HepG2 (cell line): ENCODE measurements around the gene CCDC85C. TPM values are rescaled to one million over a fixed set of nuclear protein-coding genes. Genes with fewer than 3 reads are reported as not detected.

Experiments
- ATAC-seq: fragments of 200-7000 bp; cut with Tn5 transposase; 3 replicates; pipeline ENCODE4 v1.9.1; 2020; ENCODE audit warnings: mild to moderate bottlenecking, moderate library complexity
- BruUV-seq: library from RNA; stranded (reverse); fragments of 400-500 nt; replicated peaks from 2 replicates; lab custom pipeline; 2021; lab: Mats Ljungman, UMichigan
- CTCF ChIA-PET: fragments of 300-600 bp; formaldehyde crosslinking; extraction: SDS; loops from one replicate; lab custom pipeline; 2021; ENCODE audit warnings: low total read pairs, inconsistent platforms, low intra/inter-chr PET ratio; lab: Yijun Ruan, JAX
- POLR2A ChIA-PET: fragments of 350-600 bp; sonication (Branson Sonifier 250); formaldehyde crosslinking; loops from one replicate; lab custom pipeline; 2020; ENCODE audit warnings: antibody characterized with exemption, inconsistent platforms; lab: Yijun Ruan, JAX
- DNase-seq: peaks from one replicate; pipeline ENCODE4 v3.0.0-alpha.2; 2015; ENCODE audit warnings: low spot score
- FAIRE-seq: peaks from 3 replicates; lab custom pipeline; 2011; peaks lifted over from hg19 to GRCh38; lab: Jason Lieb, UNC
- H2AFZ ChIP-seq: one replicate; pipeline ENCODE4 v1.6.1; 2011; ENCODE audit warnings: low read length, inconsistent platforms
- H3K27ac ChIP-seq: fragments of 300-600 bp; 3 replicates; pipeline ENCODE4 v1.8.0; 2011; ENCODE audit warnings: mixed run types, mild to moderate bottlenecking, mixed read lengths, low read length, inconsistent platforms; ENCODE audit not compliant: insufficient read depth; ENCODE audit errors: extremely low read length
- H3K27me3 ChIP-seq, 2 experiments: fragments of 200-600 bp in 1 of 2; 2 replicates in 1 of 2; 3 replicates in 1 of 2; pipeline versions ENCODE4 v1.6.0 to v1.8.0; 2011; ENCODE audit warnings: low read length in 2 of 2, mild to moderate bottlenecking in 2 of 2, moderate library complexity in 2 of 2, inconsistent platforms in 1 of 2; ENCODE audit not compliant: insufficient read depth in 2 of 2, control insufficient read depth in 1 of 2
- H3K36me3 ChIP-seq, 2 experiments: fragments of 200-600 bp in 1 of 2; replicated peaks in 1 of 2; 2 replicates in 1 of 2; 3 replicates in 1 of 2; pipeline versions ENCODE4 v1.5.1 to v1.8.0; 2011; ENCODE audit warnings: low read length in 2 of 2, inconsistent platforms in 1 of 2; ENCODE audit not compliant: insufficient read depth in 2 of 2, control insufficient read depth in 1 of 2
- H3K4me1 ChIP-seq: 2 replicates; pipeline ENCODE4 v1.5.1; 2012; ENCODE audit warnings: low read length, inconsistent platforms; ENCODE audit not compliant: insufficient read depth
- H3K4me2 ChIP-seq: 2 replicates; pipeline ENCODE4 v1.6.0; 2011; ENCODE audit warnings: low read depth, low read length, inconsistent platforms
- H3K4me3 ChIP-seq, 3 experiments: fragments of 200-600 bp in 1 of 3; sonication (generic), shearing (Covaris generic) in 1 of 3; replicated peaks in 1 of 3; 2 replicates each; pipeline ENCODE4 v1.5.1; 2011 to 2016; ENCODE audit warnings: low read length in 3 of 3, inconsistent platforms in 2 of 3, low read depth in 2 of 3, mild to moderate bottlenecking in 2 of 3, control low read depth in 1 of 3, mixed read lengths in 1 of 3; ENCODE audit not compliant: insufficient read depth in 1 of 3
- H3K79me2 ChIP-seq: one replicate; pipeline ENCODE4 v1.6.1; 2011; ENCODE audit warnings: low read length, inconsistent platforms; ENCODE audit not compliant: insufficient read depth
- H3K9ac ChIP-seq: 2 replicates; pipeline ENCODE4 v1.6.0; 2011; ENCODE audit warnings: mild to moderate bottlenecking, low read depth, low read length, inconsistent platforms; ENCODE audit not compliant: insufficient read depth
- H3K9me3 ChIP-seq: 2 replicates; pipeline ENCODE4 v1.5.1; 2012; ENCODE audit warnings: mild to moderate bottlenecking, low read length
- H4K20me1 ChIP-seq: 2 replicates; pipeline ENCODE4 v1.6.0; 2011; ENCODE audit warnings: inconsistent platforms, mild to moderate bottlenecking, low read length, moderate library complexity; ENCODE audit not compliant: insufficient read depth
- ATAD3A ChIP-seq: sonication (generic); formaldehyde crosslinking; IDR thresholded peaks from 2 replicates; pipeline ENCODE4 v1.4.0; 2020; ENCODE audit warnings: missing genetic modification reagents
- CEBPB ChIP-seq: IDR thresholded peaks from 2 replicates; pipeline ENCODE4 v1.6.1; 2011; ENCODE audit warnings: low read depth, low read length, improper control_type of control experiment, borderline replicate concordance
- FLYWCH1 ChIP-seq: sonication (generic); formaldehyde crosslinking; IDR thresholded peaks from 2 replicates; pipeline ENCODE4 v1.8.1; 2023; ENCODE audit warnings: mild to moderate bottlenecking, missing genetic modification reagents
- FOXP1 ChIP-seq, 2 experiments: fragments of 450-650 bp in 1 of 2; IDR thresholded peaks; 2 replicates each; pipeline ENCODE4 v1.6.1; 2017 to 2018; ENCODE audit warnings: antibody characterized with exemption in 1 of 2
- GMEB2 ChIP-seq: IDR thresholded peaks from 2 replicates; pipeline ENCODE4 v1.6.1; 2016; ENCODE audit warnings: missing biosample characterization, missing genetic modification reagents, low read depth
- SALL1 ChIP-seq: sonication (generic); formaldehyde crosslinking; IDR thresholded peaks from 2 replicates; pipeline ENCODE4 v1.8.0; 2022; ENCODE audit warnings: mild to moderate bottlenecking, missing genetic modification reagents
- TEAD3 ChIP-seq: optimal IDR thresholded peaks from 2 replicates; pipeline ENCODE3; 2016; ENCODE audit warnings: borderline replicate concordance
- TFAP4 ChIP-seq: sonication (generic); IDR thresholded peaks from 2 replicates; pipeline ENCODE4 v1.6.1; 2016; ENCODE audit warnings: low read depth, borderline replicate concordance
- TSC22D2 ChIP-seq: sonication (generic); formaldehyde crosslinking; IDR thresholded peaks from 2 replicates; pipeline ENCODE4 v1.5.1; 2020; ENCODE audit warnings: missing genetic modification reagents, mild to moderate bottlenecking, borderline replicate concordance
- ZMYM3 ChIP-seq: sonication (generic); formaldehyde crosslinking; IDR thresholded peaks from 2 replicates; pipeline ENCODE4 v1.5.1; 2020; ENCODE audit warnings: mild to moderate bottlenecking, missing genetic modification reagents
- ZNF782 ChIP-seq: sonication (generic); formaldehyde crosslinking; IDR thresholded peaks from 2 replicates; pipeline ENCODE4 v1.4.0; 2020; ENCODE audit warnings: missing genetic modification reagents, mild to moderate bottlenecking, borderline replicate concordance
- WGBS: methylation state at CpG from one replicate; pipeline ENCODE4 v1.1.6; 2017; ENCODE audit warnings: low lambda C conversion rate; 5-methylcytosine and 5-hydroxymethylcytosine counted together
- in situ Hi-C: cut with HindIII; loops from 2 replicates; pipeline ENCODE4 v1.10.0; 2017; ENCODE audit warnings: low pct_unique_long_range_greater_than_20kb; ENCODE audit not compliant: extremely low pct_ligation_motif_present
- intact Hi-C: fragments of 100-400 bp; cut with micrococcal nuclease; formaldehyde crosslinking; loops from one replicate; pipeline ENCODE4 v1.10.0; 2022; ENCODE audit not compliant: unreplicated experiment
- polyA plus RNA-seq, 8 experiments: library from polyadenylated mRNA; depleted of rRNA in 3 of 8; stranded (reverse) in 7 of 8; unstranded in 1 of 8; fragments of >200 nt; fragmentation: Illumina TruSeq in 4 of 8; extraction: Trizol in 4 of 8; gene quantifications; 2 replicates each; pipeline versions ENCODE4 v1.2.1 to v1.2.3, GENCODE V29; 2011 to 2016; ENCODE audit warnings: low read depth in 4 of 8, missing spikeins in 1 of 8, mixed read lengths in 1 of 8; ENCODE audit not compliant: insufficient read depth in 1 of 8
- total RNA-seq, 5 experiments: library from RNA; depleted of rRNA; stranded (reverse); fragments of >200 nt; fragmentation: Illumina TruSeq; extraction: Trizol; gene quantifications; 2 replicates each; pipeline ENCODE4 v1.2.3, GENCODE V29; 2016; ENCODE audit warnings: low read depth in 1 of 5

The CCDC85C gene
- total and polyA plus RNA-seq, 2 of the 13 experiments (the other 11 are each of a cell fraction or from before 2014, with no cell fraction given): 18.8 to 43.8 TPM

GRCh38 chr14:99541211-99541610 is 62.8 kb downstream of the CCDC85C start (continued):
- TF ChIP-seq TFAP4: no peak
- no peak for TF ChIP-seq TEAD3

GRCh38 chr14:99540196-99541032 is 63.6 kb downstream of the CCDC85C start:
- in situ Hi-C loops (no loop called here), intact Hi-C loops (no loop called here)
- Histone ChIP-seq H3K79me2 (peaks cover 73% of the 10 kb centered on the region), H3K9me3 (no peaks in the 10 kb centered on the region), H3K36me3 (0 out of 5 replicates have a peak, but pooled peaks cover 0 to 2% of the 10 kb centered on the region in 2 experiments), H3K4me1 (peaks cover 55% of the 10 kb centered on the region), H3K27me3 (no peaks in the 10 kb centered on the region), H4K20me1 (peaks cover 52% of the 10 kb centered on the region), H3K4me3 (no peak overlapping the region), H3K27ac (no peak overlapping the region), H3K4me2 (no peak overlapping the region), H2AFZ (no peak overlapping the region), H3K9ac (no peak overlapping the region)
- POLR2A ChIA-PET: interaction anchor here (1.3 kb wide), 1 partner anchor 9 kb away, joined by 4 read pairs; no protein-coding TSS in a partner anchor
- CTCF ChIA-PET: no interaction called here
- no TSS peak for BruUV-seq
- no peak for DNase-seq
- TF ChIP-seq GMEB2: no peak
- TF ChIP-seq ATAD3A (CRISPR knock-in tag): no peak
- no peak for TF ChIP-seq FOXP1 (IDR thresholded peaks at IDR 0.05)
- TF ChIP-seq FOXP1 (CRISPR knock-in tag; IDR thresholded peaks at IDR 0.05): no peak
- TF ChIP-seq FLYWCH1 (CRISPR knock-in tag): no peak
- TF ChIP-seq CEBPB: no peak
- TF ChIP-seq TSC22D2: no peak
- TF ChIP-seq ZNF782: no peak
- TF ChIP-seq SALL1 (CRISPR knock-in tag): no peak
- TF ChIP-seq ZMYM3 (CRISPR knock-in tag): no peak
- no peak for ATAC-seq
- 100% methylated on average over 3 of the region's 15 CpGs for WGBS
- no peak for FAIRE-seq
